GM23338 (cell line): ENCODE measurements around the gene P2RY6. TPM values are rescaled to one million over a fixed set of nuclear protein-coding genes. Genes with fewer than 3 reads are reported as not detected.

Source experiments
- ATAC-seq: fragments of 200-7000 bp; cut with Tn5 transposase; 3 replicates; pipeline ENCODE4 v1.9.1; 2020
- DNase-seq: peaks from one replicate; pipeline ENCODE4 v3.0.0-alpha.2; 2015; ENCODE audit warnings: low spot score
- H2AFZ ChIP-seq: fragments of 200-600 bp; sonication (generic); 2 replicates; pipeline ENCODE4 v1.8.0; 2016; ENCODE audit warnings: antibody characterized with exemption, mild to moderate bottlenecking, moderate library complexity
- H3F3A ChIP-seq: fragments of 200-600 bp; sonication (generic); replicated peaks from 2 replicates; pipeline ENCODE4 v1.8.0; 2017; ENCODE audit warnings: antibody characterized with exemption, mixed run types, low read depth
- H3K27ac ChIP-seq: fragments of 200-600 bp; sonication (generic); 2 replicates; pipeline ENCODE4 v1.6.1; 2016; ENCODE audit warnings: low read depth
- H3K27me3 ChIP-seq: fragments of 200-600 bp; sonication (generic); 2 replicates; pipeline ENCODE4 v1.8.0; 2016; ENCODE audit warnings: mild to moderate bottlenecking, mixed run types, moderate library complexity; ENCODE audit not compliant: insufficient read depth
- H3K36me3 ChIP-seq: fragments of 200-600 bp; sonication (generic); 2 replicates; pipeline ENCODE4 v1.8.0; 2016; ENCODE audit warnings: mild to moderate bottlenecking; ENCODE audit not compliant: insufficient read depth
- H3K4me1 ChIP-seq: fragments of 200-600 bp; sonication (generic); 2 replicates; pipeline ENCODE4 v1.8.0; 2016; ENCODE audit warnings: mild to moderate bottlenecking, moderate library complexity; ENCODE audit not compliant: insufficient read depth
- H3K4me2 ChIP-seq: fragments of 200-600 bp; sonication (generic); 2 replicates; pipeline ENCODE4 v1.7.1; 2017; ENCODE audit warnings: mixed run types
- H3K4me3 ChIP-seq: fragments of 200-600 bp; sonication (generic); 2 replicates; pipeline ENCODE4 v1.6.1; 2016; ENCODE audit warnings: mixed run types
- H3K79me2 ChIP-seq: fragments of 200-600 bp; sonication (generic); replicated peaks from 2 replicates; pipeline ENCODE4 v1.8.0; 2017; ENCODE audit warnings: mild to moderate bottlenecking; ENCODE audit not compliant: insufficient read depth
- H3K9me2 ChIP-seq: fragments of 200-600 bp; sonication (generic); 2 replicates; pipeline ENCODE4 v1.8.0; 2017; ENCODE audit not compliant: insufficient read depth
- H4K20me1 ChIP-seq: fragments of 200-600 bp; sonication (generic); replicated peaks from 2 replicates; pipeline ENCODE4 v1.8.0; 2017; ENCODE audit warnings: mild to moderate bottlenecking; ENCODE audit not compliant: insufficient read depth
- H3K27ac Mint-ChIP-seq: 2 replicates; pipeline ENCODE4 v1.8.0; 2020; ENCODE audit warnings: inconsistent platforms, mild to moderate bottlenecking, moderate library complexity, mixed read lengths
- H3K27me3 Mint-ChIP-seq: 3 replicates; pipeline ENCODE4 v1.8.0; 2022; ENCODE audit warnings: low read depth, mild to moderate bottlenecking, moderate library complexity, mixed read lengths, inconsistent platforms; ENCODE audit not compliant: insufficient read depth, poor library complexity
- H3K36me3 Mint-ChIP-seq: 3 replicates; pipeline ENCODE4 v1.8.0; 2021; ENCODE audit warnings: low read depth, mild to moderate bottlenecking, inconsistent platforms, moderate library complexity, mixed read lengths
- H3K4me1 Mint-ChIP-seq: 3 replicates; pipeline ENCODE4 v1.8.0; 2020; ENCODE audit warnings: mild to moderate bottlenecking, inconsistent platforms, mixed read lengths
- H3K4me3 Mint-ChIP-seq: 3 replicates; pipeline ENCODE4 v1.8.0; 2021; ENCODE audit warnings: moderate library complexity, mild to moderate bottlenecking, inconsistent platforms, mixed read lengths
- H3K9me3 Mint-ChIP-seq: 3 replicates; pipeline ENCODE4 v1.8.0; 2020; ENCODE audit warnings: moderate library complexity, mild to moderate bottlenecking, inconsistent platforms, mixed read lengths
- EZH2 ChIP-seq: fragments of 200-600 bp; sonication (generic); IDR thresholded peaks from one replicate; pipeline ENCODE4 v1.8.0; 2017; ENCODE audit warnings: antibody characterized with exemption, mild to moderate bottlenecking, low read depth; ENCODE audit not compliant: unreplicated experiment
- EZH2phosphoT487 ChIP-seq: fragments of 200-600 bp; sonication (generic); IDR thresholded peaks from one replicate; pipeline ENCODE4 v1.8.1; 2018; ENCODE audit warnings: antibody characterized with exemption; ENCODE audit not compliant: unreplicated experiment
- POLR2AphosphoS5 ChIP-seq: IDR thresholded peaks from 2 replicates; pipeline ENCODE4 v1.6.1; 2016; ENCODE audit warnings: antibody characterized with exemption, low read depth
- polyA plus RNA-seq: library from polyadenylated mRNA; unstranded; fragments of >200 nt; fragmentation: Nextera tagmentation; extraction: Ambion mirVana; gene quantifications from 2 replicates; pipeline ENCODE4 v1.2.1, GENCODE V29; 2016
- total RNA-seq: library from RNA; depleted of rRNA; stranded (reverse); fragments of >200 nt; shearing (Covaris generic); gene quantifications from 2 replicates; pipeline ENCODE4 v1.2.3, GENCODE V29; 2014
- TF ChIP-seq, protein P1 (sequence below): IDR thresholded peaks from 2 replicates; pipeline ENCODE4 v1.6.1; 2016; ENCODE audit warnings: antibody characterized with exemption
- TF ChIP-seq, protein P2 (sequence below), 2 experiments: fragments of 200-600 bp in 1 of 2; sonication (generic) in 1 of 2; conservative IDR thresholded peaks; 2 replicates each; pipeline versions ENCODE4 v1.5.1 to v1.6.1; 2016 to 2017; ENCODE audit warnings: antibody characterized with exemption in 2 of 2, low read depth in 2 of 2, mild to moderate bottlenecking in 2 of 2, moderate library complexity in 1 of 2
- TF ChIP-seq, protein P3 (sequence below): fragments of 250-450 bp; sonication (Bioruptor Pico); IDR thresholded peaks from 2 replicates; pipeline ENCODE4 v1.5.0; 2020; ENCODE audit warnings: mild to moderate bottlenecking, moderate library complexity

Gene P2RY6
- total and polyA plus RNA-seq, 2 experiments from 2014 or later = not detected

DNA sequence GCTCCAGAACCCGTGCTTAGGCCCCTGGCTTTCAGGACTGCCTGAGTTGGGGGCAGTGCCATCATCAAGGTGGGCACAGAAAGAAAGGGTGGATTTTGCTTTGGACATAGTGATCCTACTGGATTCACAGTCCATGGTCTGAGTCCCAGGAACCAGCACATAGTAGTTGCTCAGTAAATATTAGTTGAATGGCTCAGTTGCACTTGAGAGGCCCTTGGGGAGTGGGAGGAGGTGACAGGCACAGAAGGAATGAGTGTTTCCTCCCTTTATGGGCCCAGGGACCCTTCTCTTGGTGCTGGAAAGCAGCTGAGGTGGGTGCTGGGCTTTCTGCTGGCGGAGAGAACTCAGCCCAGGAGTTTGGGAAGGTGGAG is 52.5 kb downstream of the P2RY6 start:
- TF ChIP-seq, protein P1, sequence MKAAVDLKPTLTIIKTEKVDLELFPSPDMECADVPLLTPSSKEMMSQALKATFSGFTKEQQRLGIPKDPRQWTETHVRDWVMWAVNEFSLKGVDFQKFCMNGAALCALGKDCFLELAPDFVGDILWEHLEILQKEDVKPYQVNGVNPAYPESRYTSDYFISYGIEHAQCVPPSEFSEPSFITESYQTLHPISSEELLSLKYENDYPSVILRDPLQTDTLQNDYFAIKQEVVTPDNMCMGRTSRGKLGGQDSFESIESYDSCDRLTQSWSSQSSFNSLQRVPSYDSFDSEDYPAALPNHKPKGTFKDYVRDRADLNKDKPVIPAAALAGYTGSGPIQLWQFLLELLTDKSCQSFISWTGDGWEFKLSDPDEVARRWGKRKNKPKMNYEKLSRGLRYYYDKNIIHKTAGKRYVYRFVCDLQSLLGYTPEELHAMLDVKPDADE = no peak
- TF ChIP-seq EZH2phosphoT487 (no peak), EZH2 (no peak), POLR2AphosphoS5 (no peak)
- TF ChIP-seq, protein P2, sequence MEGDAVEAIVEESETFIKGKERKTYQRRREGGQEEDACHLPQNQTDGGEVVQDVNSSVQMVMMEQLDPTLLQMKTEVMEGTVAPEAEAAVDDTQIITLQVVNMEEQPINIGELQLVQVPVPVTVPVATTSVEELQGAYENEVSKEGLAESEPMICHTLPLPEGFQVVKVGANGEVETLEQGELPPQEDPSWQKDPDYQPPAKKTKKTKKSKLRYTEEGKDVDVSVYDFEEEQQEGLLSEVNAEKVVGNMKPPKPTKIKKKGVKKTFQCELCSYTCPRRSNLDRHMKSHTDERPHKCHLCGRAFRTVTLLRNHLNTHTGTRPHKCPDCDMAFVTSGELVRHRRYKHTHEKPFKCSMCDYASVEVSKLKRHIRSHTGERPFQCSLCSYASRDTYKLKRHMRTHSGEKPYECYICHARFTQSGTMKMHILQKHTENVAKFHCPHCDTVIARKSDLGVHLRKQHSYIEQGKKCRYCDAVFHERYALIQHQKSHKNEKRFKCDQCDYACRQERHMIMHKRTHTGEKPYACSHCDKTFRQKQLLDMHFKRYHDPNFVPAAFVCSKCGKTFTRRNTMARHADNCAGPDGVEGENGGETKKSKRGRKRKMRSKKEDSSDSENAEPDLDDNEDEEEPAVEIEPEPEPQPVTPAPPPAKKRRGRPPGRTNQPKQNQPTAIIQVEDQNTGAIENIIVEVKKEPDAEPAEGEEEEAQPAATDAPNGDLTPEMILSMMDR (conservative IDR thresholded peaks at IDR 0.05; ENCODE audit: low read depth in 2 of 2) = no peak
- TF ChIP-seq, protein P3, sequence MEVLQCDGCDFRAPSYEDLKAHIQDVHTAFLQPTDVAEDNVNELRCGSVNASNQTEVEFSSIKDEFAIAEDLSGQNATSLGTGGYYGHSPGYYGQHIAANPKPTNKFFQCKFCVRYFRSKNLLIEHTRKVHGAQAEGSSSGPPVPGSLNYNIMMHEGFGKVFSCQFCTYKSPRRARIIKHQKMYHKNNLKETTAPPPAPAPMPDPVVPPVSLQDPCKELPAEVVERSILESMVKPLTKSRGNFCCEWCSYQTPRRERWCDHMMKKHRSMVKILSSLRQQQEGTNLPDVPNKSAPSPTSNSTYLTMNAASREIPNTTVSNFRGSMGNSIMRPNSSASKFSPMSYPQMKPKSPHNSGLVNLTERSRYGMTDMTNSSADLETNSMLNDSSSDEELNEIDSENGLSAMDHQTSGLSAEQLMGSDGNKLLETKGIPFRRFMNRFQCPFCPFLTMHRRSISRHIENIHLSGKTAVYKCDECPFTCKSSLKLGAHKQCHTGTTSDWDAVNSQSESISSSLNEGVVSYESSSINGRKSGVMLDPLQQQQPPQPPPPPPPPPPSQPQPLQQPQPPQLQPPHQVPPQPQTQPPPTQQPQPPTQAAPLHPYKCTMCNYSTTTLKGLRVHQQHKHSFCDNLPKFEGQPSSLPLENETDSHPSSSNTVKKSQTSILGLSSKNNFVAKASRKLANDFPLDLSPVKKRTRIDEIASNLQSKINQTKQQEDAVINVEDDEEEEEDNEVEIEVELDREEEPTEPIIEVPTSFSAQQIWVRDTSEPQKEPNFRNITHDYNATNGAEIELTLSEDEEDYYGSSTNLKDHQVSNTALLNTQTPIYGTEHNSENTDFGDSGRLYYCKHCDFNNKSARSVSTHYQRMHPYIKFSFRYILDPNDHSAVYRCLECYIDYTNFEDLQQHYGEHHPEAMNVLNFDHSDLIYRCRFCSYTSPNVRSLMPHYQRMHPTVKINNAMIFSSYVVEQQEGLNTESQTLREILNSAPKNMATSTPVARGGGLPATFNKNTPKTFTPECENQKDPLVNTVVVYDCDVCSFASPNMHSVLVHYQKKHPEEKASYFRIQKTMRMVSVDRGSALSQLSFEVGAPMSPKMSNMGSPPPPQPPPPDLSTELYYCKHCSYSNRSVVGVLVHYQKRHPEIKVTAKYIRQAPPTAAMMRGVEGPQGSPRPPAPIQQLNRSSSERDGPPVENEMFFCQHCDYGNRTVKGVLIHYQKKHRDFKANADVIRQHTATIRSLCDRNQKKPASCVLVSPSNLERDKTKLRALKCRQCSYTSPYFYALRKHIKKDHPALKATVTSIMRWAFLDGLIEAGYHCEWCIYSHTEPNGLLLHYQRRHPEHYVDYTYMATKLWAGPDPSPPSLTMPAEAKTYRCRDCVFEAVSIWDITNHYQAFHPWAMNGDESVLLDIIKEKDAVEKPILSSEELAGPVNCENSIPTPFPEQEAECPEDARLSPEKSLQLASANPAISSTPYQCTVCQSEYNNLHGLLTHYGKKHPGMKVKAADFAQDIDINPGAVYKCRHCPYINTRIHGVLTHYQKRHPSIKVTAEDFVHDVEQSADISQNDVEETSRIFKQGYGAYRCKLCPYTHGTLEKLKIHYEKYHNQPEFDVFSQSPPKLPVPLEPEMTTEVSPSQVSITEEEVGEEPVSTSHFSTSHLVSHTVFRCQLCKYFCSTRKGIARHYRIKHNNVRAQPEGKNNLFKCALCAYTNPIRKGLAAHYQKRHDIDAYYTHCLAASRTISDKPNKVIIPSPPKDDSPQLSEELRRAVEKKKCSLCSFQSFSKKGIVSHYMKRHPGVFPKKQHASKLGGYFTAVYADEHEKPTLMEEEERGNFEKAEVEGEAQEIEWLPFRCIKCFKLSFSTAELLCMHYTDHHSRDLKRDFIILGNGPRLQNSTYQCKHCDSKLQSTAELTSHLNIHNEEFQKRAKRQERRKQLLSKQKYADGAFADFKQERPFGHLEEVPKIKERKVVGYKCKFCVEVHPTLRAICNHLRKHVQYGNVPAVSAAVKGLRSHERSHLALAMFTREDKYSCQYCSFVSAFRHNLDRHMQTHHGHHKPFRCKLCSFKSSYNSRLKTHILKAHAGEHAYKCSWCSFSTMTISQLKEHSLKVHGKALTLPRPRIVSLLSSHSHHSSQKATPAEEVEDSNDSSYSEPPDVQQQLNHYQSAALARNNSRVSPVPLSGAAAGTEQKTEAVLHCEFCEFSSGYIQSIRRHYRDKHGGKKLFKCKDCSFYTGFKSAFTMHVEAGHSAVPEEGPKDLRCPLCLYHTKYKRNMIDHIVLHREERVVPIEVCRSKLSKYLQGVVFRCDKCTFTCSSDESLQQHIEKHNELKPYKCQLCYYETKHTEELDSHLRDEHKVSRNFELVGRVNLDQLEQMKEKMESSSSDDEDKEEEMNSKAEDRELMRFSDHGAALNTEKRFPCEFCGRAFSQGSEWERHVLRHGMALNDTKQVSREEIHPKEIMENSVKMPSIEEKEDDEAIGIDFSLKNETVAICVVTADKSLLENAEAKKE (CRISPR knock-in tag) = no peak
- H3K4me2 ChIP-seq = no peak overlapping the region
- H3K79me2 ChIP-seq = peaks cover 5% of the 10 kb centered on the region; the same call in 1 of the 2 replicates
- Mint-ChIP-seq H3K27ac (no peak overlapping the region), H3K36me3 (no peaks in the 10 kb centered on the region), H3K27me3 (peaks cover 21% of the 10 kb centered on the region), H3K4me3 (no peak overlapping the region; the same call in 2 of the 3 replicates), H3K4me1 (peaks cover 42% of the 10 kb centered on the region), H3K9me3 (no peaks in the 10 kb centered on the region)
- H3K36me3 ChIP-seq = no peaks in the 10 kb centered on the region
- H3K27ac ChIP-seq = no peak overlapping the region
- H2AFZ ChIP-seq = no peak overlapping the region
- DNase-seq (no peak), ATAC-seq (no peak)
- H3K27me3 ChIP-seq = no peaks in the 10 kb centered on the region
- H3K4me3 ChIP-seq = no peak overlapping the region
- no peaks in the 10 kb centered on the region; the same call in none of the 2 replicates for H4K20me1 ChIP-seq
- peaks cover 33% of the 10 kb centered on the region for H3K4me1 ChIP-seq
- H3K9me2 ChIP-seq = no peaks in the 10 kb centered on the region
- no peaks in the 10 kb centered on the region for H3F3A ChIP-seq
